ENCODE data around the gene NFATC1.

Gene NFATC1

GRCh38 chr18:79564441-79564840, 168.7 kb downstream of the NFATC1 start:
- no peak for DNase-seq

GRCh38 chr18:79566771-79567431, 171.2 kb downstream of the NFATC1 start:
- no peak for DNase-seq

- DNase-seq: no peak
Observed at GRCh38 chr18:79567481-79568147, 171.9 kb downstream of the NFATC1 start.

GRCh38 chr18:79568543-79569205, 172.9 kb downstream of the NFATC1 start:
- DNase-seq: no peak

- no peak for DNase-seq
Observed at GRCh38 chr18:79569720-79570119, 174.0 kb downstream of the NFATC1 start.

GRCh38 chr18:79570266-79571201, 174.8 kb downstream of the NFATC1 start:
- peak; percentile 29 for DNase-seq

GRCh38 chr18:79571211-79572092, 175.7 kb downstream of the NFATC1 start:
- no peak for DNase-seq

GRCh38 chr18:79572093-79572780, 176.5 kb downstream of the NFATC1 start:
- no peak for DNase-seq

- DNase-seq: no peak
Observed at GRCh38 chr18:79572848-79573451, 177.2 kb downstream of the NFATC1 start.

GRCh38 chr18:79573921-79574491, 178.3 kb downstream of the NFATC1 start:
- no peak for DNase-seq

GRCh38 chr18:79574938-79575525, 179.3 kb downstream of the NFATC1 start:
- DNase-seq: no peak

GRCh38 chr18:79575891-79576685, 180.4 kb downstream of the NFATC1 start:
- DNase-seq: peak; percentile 98

- peak; percentile 95 for DNase-seq
Observed at GRCh38 chr18:79576686-79577351, 181.1 kb downstream of the NFATC1 start.

GRCh38 chr18:79577451-79578395, 182.0 kb downstream of the NFATC1 start:
- DNase-seq: no peak

GRCh38 chr18:79578396-79579260, 182.9 kb downstream of the NFATC1 start:
- DNase-seq: peak; percentile 15
